ENCODE results near the gene IL1RN.

The IL1RN gene

DNA sequence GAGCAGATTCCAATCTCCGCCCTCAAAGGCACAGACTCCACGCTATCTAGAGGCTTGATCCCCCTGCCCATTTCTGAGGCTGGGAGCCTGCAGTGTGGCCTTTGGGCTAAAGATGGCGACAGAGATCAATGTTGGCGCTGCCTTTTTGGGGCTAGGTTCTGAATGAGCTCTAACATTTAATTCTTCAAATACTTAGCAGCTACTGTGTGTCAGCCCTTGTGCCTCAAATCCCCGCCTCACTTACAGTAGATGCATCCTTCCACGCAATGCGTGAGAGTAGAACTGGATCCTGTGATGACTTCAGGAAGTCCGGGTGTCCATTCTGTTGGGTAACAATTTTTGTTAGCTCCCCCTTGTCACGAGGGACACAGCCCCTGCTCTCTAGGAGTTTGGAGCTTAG lies 47.3 kb upstream of the IL1RN start:
- Histone ChIP-seq H3K18ac (ENCODE audit: low read depth in 1 of 2, low read length in 2 of 2) (no peak overlapping the region), H2BK120ac (ENCODE audit: low read depth, low read length) (no peak overlapping the region), H3K4me3 (ENCODE audit: insufficient read depth in 1 of 2, low read depth in 1 of 2, low read length in 2 of 2) (no peak overlapping the region), H3K79me1 (replicated peaks; ENCODE audit: low read length, poor library complexity, severe bottlenecking) (no peaks in the 10 kb centered on the region), H2BK5ac (ENCODE audit: low read depth, low read length, poor library complexity, severe bottlenecking) (no peak overlapping the region), H2BK12ac (ENCODE audit: low read length in 2 of 2) (no peak overlapping the region), H2BK15ac (ENCODE audit: low read depth, poor library complexity, severe bottlenecking) (no peak overlapping the region), H3K9me3 (ENCODE audit: control insufficient read depth, low read length) (no peaks in the 10 kb centered on the region), H3K14ac (ENCODE audit: low read length in 2 of 2) (no peak overlapping the region), H2AK5ac (ENCODE audit: low read length, severe bottlenecking) (no peak overlapping the region), H3K4me1 (ENCODE audit: control insufficient read depth, insufficient read depth, low read depth, low read length) (peaks cover 2% of the 10 kb centered on the region), H3K27ac (ENCODE audit: low read length, poor library complexity, severe bottlenecking) (no peak overlapping the region), H3K36me3 (ENCODE audit: control insufficient read depth in 1 of 2, insufficient read depth in 2 of 2, low read depth in 1 of 2, low read length in 2 of 2) (no peaks in the 10 kb centered on the region), H4K91ac (ENCODE audit: low read length) (no peak overlapping the region), H3K9ac (ENCODE audit: low read length) (peak overlapping the region; percentile 53), H3K27me3 (ENCODE audit: control insufficient read depth in 1 of 2, insufficient read depth in 1 of 2, low read length in 2 of 2) (peaks cover 15 to 73% of the 10 kb centered on the region in 2 experiments), H3K4ac (ENCODE audit: low read depth in 1 of 2, low read length in 2 of 2) (no peak overlapping the region), H3K23ac (ENCODE audit: low read length in 2 of 2) (no peak overlapping the region), H4K8ac (ENCODE audit: low read length) (no peak overlapping the region), H3K4me2 (ENCODE audit: low read length, poor library complexity, severe bottlenecking) (no peak overlapping the region), H2AFZ (ENCODE audit: low read depth, low read length) (no peak overlapping the region)
- 21% methylated on average over 8 of the region's 9 CpGs for WGBS
- DNase-seq, result peak; percentile 9

DNA sequence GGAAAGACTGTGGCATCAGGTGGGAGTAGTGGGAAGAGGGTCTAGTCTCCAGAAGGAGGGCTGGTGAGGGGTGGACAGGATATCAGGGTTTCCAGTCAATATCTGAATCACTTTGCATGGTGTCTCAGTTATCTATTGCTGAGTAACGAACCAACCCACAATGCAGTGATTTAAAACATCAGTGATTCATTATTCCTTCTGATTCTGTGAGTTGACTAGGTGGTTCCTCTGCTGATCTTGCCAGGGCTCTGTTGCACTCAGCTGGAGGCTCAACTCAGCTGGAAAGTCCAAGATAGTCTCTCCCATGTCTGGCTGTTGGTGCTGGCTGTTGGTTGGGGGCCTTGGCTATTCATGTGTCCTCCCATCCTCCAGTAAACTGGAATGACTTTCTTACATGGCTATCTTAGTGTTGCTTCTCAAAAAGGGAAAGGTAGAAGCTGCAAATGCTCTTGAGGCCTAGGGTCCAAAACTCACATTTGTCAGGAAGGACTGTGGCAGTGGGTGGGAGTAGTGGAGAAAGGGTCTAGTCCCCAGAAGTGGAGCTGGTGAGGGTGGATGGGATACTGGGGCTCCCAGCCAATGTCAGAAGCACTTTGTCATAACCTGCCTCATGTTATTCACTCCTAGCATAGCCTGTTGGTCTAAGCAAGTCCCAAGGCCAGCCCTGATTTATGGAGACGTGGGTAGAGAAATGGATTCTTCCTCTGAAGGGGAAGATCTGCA lies 45.7 kb upstream of the IL1RN start:
- Histone ChIP-seq H3K27me3 (ENCODE audit: control insufficient read depth in 1 of 2, insufficient read depth in 1 of 2, low read length in 2 of 2) (peaks cover 4 to 63% of the 10 kb centered on the region in 2 experiments), H3K4me3 (ENCODE audit: insufficient read depth in 1 of 2, low read depth in 1 of 2, low read length in 2 of 2) (no peak overlapping the region), H2BK120ac (ENCODE audit: low read depth, low read length) (no peak overlapping the region), H2BK12ac (ENCODE audit: low read length in 2 of 2) (no peak overlapping the region), H2BK5ac (ENCODE audit: low read depth, low read length, poor library complexity, severe bottlenecking) (no peak overlapping the region), H2AFZ (ENCODE audit: low read depth, low read length) (no peak overlapping the region), H3K27ac (ENCODE audit: low read length, poor library complexity, severe bottlenecking) (no peak overlapping the region), H3K79me1 (replicated peaks; ENCODE audit: low read length, poor library complexity, severe bottlenecking) (no peaks in the 10 kb centered on the region), H3K4me1 (ENCODE audit: control insufficient read depth, insufficient read depth, low read depth, low read length) (peaks cover 2% of the 10 kb centered on the region), H3K4me2 (ENCODE audit: low read length, poor library complexity, severe bottlenecking) (no peak overlapping the region), H3K9ac (ENCODE audit: low read length) (no peak overlapping the region), H3K14ac (ENCODE audit: low read length in 2 of 2) (no peak overlapping the region), H3K23ac (ENCODE audit: low read length in 2 of 2) (no peak overlapping the region), H4K8ac (ENCODE audit: low read length) (no peak overlapping the region), H3K9me3 (ENCODE audit: control insufficient read depth, low read length) (no peaks in the 10 kb centered on the region), H2AK5ac (ENCODE audit: low read length, severe bottlenecking) (no peak overlapping the region), H3K18ac (ENCODE audit: low read depth in 1 of 2, low read length in 2 of 2) (no peak overlapping the region), H3K36me3 (ENCODE audit: control insufficient read depth in 1 of 2, insufficient read depth in 2 of 2, low read depth in 1 of 2, low read length in 2 of 2) (no peaks in the 10 kb centered on the region), H4K91ac (ENCODE audit: low read length) (no peak overlapping the region), H2BK15ac (ENCODE audit: low read depth, poor library complexity, severe bottlenecking) (no peak overlapping the region), H3K4ac (ENCODE audit: low read depth in 1 of 2, low read length in 2 of 2) (no peak overlapping the region)
- DNase-seq, result no peak
- 55% methylated on average over 2 of the region's 2 CpGs for WGBS

DNA sequence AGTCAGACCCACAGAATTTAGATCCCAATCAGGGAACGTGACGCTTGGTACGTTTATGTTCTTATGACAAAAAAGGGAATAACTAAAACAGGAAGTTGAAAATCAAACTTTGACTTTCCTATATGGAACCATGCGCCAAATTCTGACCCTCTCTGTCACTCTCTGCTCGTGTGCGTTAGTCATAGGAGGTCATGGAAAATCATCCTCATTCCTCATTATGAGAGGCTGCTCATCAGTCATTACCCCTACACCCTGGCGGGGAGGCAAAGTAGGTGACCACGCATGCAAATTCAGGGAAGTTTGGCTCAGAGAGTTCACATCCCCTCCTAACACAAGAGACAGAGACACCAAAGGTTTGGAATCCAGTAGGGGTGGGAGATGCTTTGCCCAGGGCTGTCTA lies 44.1 kb upstream of the IL1RN start:
- H4K8ac ChIP-seq (ENCODE audit: low read length), result no peak overlapping the region
- no peak overlapping the region for H2AFZ ChIP-seq (ENCODE audit: low read depth, low read length)
- H3K14ac ChIP-seq (ENCODE audit: low read length in 2 of 2), result no peak overlapping the region
- H3K27me3 ChIP-seq (ENCODE audit: control insufficient read depth in 1 of 2, insufficient read depth in 1 of 2, low read length in 2 of 2), result peaks cover 0 to 55% of the 10 kb centered on the region in 2 experiments
- no peak overlapping the region for H2BK120ac ChIP-seq (ENCODE audit: low read depth, low read length)
- H3K9me3 ChIP-seq (ENCODE audit: control insufficient read depth, low read length), result no peaks in the 10 kb centered on the region
- H3K4me1 ChIP-seq (ENCODE audit: control insufficient read depth, insufficient read depth, low read depth, low read length), result no peaks in the 10 kb centered on the region
- no peak overlapping the region for H3K4me2 ChIP-seq (ENCODE audit: low read length, poor library complexity, severe bottlenecking)
- WGBS, result 88% methylated on average over 8 of the region's 8 CpGs
- H3K79me1 ChIP-seq (replicated peaks; ENCODE audit: low read length, poor library complexity, severe bottlenecking), result no peaks in the 10 kb centered on the region
- no peak overlapping the region for H2AK5ac ChIP-seq (ENCODE audit: low read length, severe bottlenecking)
- no peak for DNase-seq
- no peak overlapping the region for H3K9ac ChIP-seq (ENCODE audit: low read length)
- no peak overlapping the region for H4K91ac ChIP-seq (ENCODE audit: low read length)
- no peak overlapping the region for H3K18ac ChIP-seq (ENCODE audit: low read depth in 1 of 2, low read length in 2 of 2)
- H3K23ac ChIP-seq (ENCODE audit: low read length in 2 of 2), result no peak overlapping the region
- no peak overlapping the region for H3K4ac ChIP-seq (ENCODE audit: low read depth in 1 of 2, low read length in 2 of 2)
- H3K36me3 ChIP-seq (ENCODE audit: control insufficient read depth in 1 of 2, insufficient read depth in 2 of 2, low read depth in 1 of 2, low read length in 2 of 2), result no peaks in the 10 kb centered on the region
- no peak overlapping the region for H2BK15ac ChIP-seq (ENCODE audit: low read depth, poor library complexity, severe bottlenecking)
- no peak overlapping the region for H3K27ac ChIP-seq (ENCODE audit: low read length, poor library complexity, severe bottlenecking)
- H2BK5ac ChIP-seq (ENCODE audit: low read depth, low read length, poor library complexity, severe bottlenecking), result no peak overlapping the region
- H3K4me3 ChIP-seq (ENCODE audit: insufficient read depth in 1 of 2, low read depth in 1 of 2, low read length in 2 of 2), result no peak overlapping the region
- no peak overlapping the region for H2BK12ac ChIP-seq (ENCODE audit: low read length in 2 of 2)

DNA sequence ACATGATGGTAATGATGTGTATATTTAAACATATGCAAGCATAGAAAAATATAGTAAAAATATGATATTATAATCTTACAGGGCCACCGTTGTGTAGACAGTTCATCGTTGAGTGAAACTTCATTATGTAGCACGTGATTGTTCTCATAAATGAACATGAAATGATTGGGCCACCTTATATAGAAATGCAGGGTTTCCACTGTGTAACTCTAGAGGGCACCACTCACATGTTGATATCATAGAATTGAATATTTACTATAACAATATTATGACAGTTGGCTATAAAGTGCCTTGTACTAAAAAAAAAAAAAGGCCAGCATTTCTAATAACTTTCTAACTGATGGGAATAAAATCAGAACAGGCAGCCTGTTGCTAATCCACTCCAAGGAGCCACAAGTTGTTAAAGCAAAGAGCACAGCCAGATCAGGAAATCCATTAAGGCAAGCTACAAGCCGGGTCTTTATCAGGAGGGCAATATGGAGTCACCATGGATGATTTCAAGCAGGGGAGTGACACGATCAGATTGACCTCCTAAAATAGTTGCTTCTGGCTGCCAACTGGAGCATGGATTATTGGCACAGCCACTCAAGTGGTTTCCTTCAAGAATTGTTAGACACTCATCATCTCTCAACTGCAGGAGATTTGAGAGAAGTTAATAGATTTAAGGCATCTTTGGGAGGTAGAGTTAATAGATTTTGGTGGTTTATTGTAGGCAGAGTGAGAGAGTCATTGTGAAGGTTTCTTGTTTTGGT lies 43.0 kb upstream of the IL1RN start:
- 73% methylated on average over 5 of the region's 5 CpGs for WGBS
- H3K4me2 ChIP-seq (ENCODE audit: low read length, poor library complexity, severe bottlenecking), result no peak overlapping the region
- H4K91ac ChIP-seq (ENCODE audit: low read length), result no peak overlapping the region
- no peaks in the 10 kb centered on the region for H3K4me1 ChIP-seq (ENCODE audit: control insufficient read depth, insufficient read depth, low read depth, low read length)
- H2BK120ac ChIP-seq (ENCODE audit: low read depth, low read length), result no peak overlapping the region
- H3K79me1 ChIP-seq (replicated peaks; ENCODE audit: low read length, poor library complexity, severe bottlenecking), result no peaks in the 10 kb centered on the region
- no peak overlapping the region for H2AFZ ChIP-seq (ENCODE audit: low read depth, low read length)
- no peak overlapping the region for H2BK12ac ChIP-seq (ENCODE audit: low read length in 2 of 2)
- no peak overlapping the region for H3K23ac ChIP-seq (ENCODE audit: low read length in 2 of 2)
- no peak overlapping the region for H4K8ac ChIP-seq (ENCODE audit: low read length)
- DNase-seq, result no peak
- no peaks in the 10 kb centered on the region for H3K9me3 ChIP-seq (ENCODE audit: control insufficient read depth, low read length)
- no peaks in the 10 kb centered on the region for H3K36me3 ChIP-seq (ENCODE audit: control insufficient read depth in 1 of 2, insufficient read depth in 2 of 2, low read depth in 1 of 2, low read length in 2 of 2)
- H3K14ac ChIP-seq (ENCODE audit: low read length in 2 of 2), result no peak overlapping the region
- H2BK5ac ChIP-seq (ENCODE audit: low read depth, low read length, poor library complexity, severe bottlenecking), result no peak overlapping the region
- no peak overlapping the region for H3K4me3 ChIP-seq (ENCODE audit: insufficient read depth in 1 of 2, low read depth in 1 of 2, low read length in 2 of 2)
- H3K27me3 ChIP-seq (ENCODE audit: control insufficient read depth in 1 of 2, insufficient read depth in 1 of 2, low read length in 2 of 2), result peaks cover 2 to 60% of the 10 kb centered on the region in 2 experiments
- H3K4ac ChIP-seq (ENCODE audit: low read depth in 1 of 2, low read length in 2 of 2), result no peak overlapping the region
- H3K27ac ChIP-seq (ENCODE audit: low read length, poor library complexity, severe bottlenecking), result no peak overlapping the region
- H2AK5ac ChIP-seq (ENCODE audit: low read length, severe bottlenecking), result no peak overlapping the region
- H3K18ac ChIP-seq (ENCODE audit: low read depth in 1 of 2, low read length in 2 of 2), result no peak overlapping the region
- H3K9ac ChIP-seq (ENCODE audit: low read length), result no peak overlapping the region
- H2BK15ac ChIP-seq (ENCODE audit: low read depth, poor library complexity, severe bottlenecking), result no peak overlapping the region

All from mesenchymal stem cell (in vitro differentiated cells and primary cell).